ENCODE results near the gene TRIM44.

TRIM44 gene

DNA sequence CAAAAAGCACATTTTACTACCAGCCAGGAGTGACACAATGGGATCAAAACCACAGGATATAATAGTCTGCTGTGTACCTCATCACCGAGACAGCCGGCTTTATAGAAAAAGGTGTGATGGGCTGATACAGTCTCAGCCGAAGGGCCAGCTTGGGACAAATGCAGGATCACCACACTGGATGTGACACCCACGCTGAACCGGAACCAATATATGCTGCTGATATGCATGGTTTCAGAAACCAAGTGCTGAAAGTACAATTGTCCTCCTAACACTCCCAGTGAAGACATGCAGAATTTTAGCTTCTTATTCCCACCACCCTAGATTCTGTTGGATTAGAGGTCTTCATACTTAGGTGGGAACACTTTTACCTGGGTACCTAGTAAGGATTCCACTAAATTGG lies 184.3 kb downstream of the TRIM44 start:
- H3K4me3 ChIP-seq (ENCODE audit: low read length): no peak overlapping the region
- no peak for DNase-seq (ENCODE audit: low read depth)
- TF ChIP-seq CTCF (IDR thresholded peaks at IDR 0.05; ENCODE audit: insufficient read depth, low read depth, low read length, missing control alignments): no peak

DNA sequence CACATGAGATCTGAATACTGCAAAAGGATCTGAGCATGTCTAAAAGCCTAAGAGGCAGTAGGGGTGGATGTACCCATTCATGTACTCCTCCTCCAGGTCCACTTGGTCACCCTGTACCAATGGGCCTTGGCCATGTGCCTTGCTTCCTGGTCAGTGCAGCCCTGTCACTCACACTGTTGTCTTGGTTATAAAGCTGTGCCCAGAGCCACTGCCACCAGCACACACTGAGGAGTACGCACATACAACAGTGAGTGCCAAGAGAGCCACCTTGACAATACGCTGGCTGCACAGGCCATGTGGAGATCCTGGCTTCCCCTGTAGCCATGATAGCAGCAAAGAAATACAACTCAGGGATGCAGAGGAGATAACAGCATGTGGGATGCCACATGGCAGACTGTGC lies 184.9 kb downstream of the TRIM44 start:
- no peak for DNase-seq (ENCODE audit: low read depth)
- H3K4me3 ChIP-seq (ENCODE audit: low read length): no peak overlapping the region
- no peak for TF ChIP-seq CTCF (IDR thresholded peaks at IDR 0.05; ENCODE audit: insufficient read depth, low read depth, low read length, missing control alignments)

GRCh38 chr11:35848616-35849015 lies 186.0 kb downstream of the TRIM44 start:
- no peak for TF ChIP-seq CTCF (IDR thresholded peaks at IDR 0.05; ENCODE audit: insufficient read depth, low read depth, low read length, missing control alignments)
- no peak overlapping the region for H3K4me3 ChIP-seq (ENCODE audit: low read length)
- DNase-seq (ENCODE audit: low read depth): no peak

GRCh38 chr11:35850191-35850590 lies 187.6 kb downstream of the TRIM44 start:
- no peak for TF ChIP-seq CTCF (IDR thresholded peaks at IDR 0.05; ENCODE audit: insufficient read depth, low read depth, low read length, missing control alignments)
- no peak overlapping the region for H3K4me3 ChIP-seq (ENCODE audit: low read length)
- no peak for DNase-seq (ENCODE audit: low read depth)

GRCh38 chr11:35851342-35851741 lies 188.8 kb downstream of the TRIM44 start:
- DNase-seq (ENCODE audit: low read depth): no peak
- no peak for TF ChIP-seq CTCF (IDR thresholded peaks at IDR 0.05; ENCODE audit: insufficient read depth, low read depth, low read length, missing control alignments)

DNA sequence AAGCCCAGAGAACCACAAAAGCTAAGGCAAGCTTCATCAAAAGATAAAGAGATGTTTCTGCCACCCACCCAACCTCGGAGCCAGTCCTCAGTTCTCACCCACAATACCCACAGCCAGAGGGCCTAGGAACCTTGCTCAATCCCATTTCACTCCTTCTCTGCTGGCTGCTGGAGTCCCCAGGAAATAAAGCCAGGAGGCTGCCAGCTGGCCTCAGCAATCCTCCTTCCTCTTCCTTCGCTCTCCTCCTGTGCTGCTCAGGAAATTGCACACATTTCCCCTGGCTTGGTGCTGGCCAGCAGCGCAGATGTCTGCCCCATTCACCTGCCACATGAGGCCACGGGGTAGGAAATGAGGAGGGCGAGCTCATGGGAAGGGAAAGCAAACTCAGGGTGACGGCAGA lies 189.5 kb downstream of the TRIM44 start:
- no peak for DNase-seq (ENCODE audit: low read depth)
- H3K4me3 ChIP-seq (ENCODE audit: low read length): no peak overlapping the region
- no peak for TF ChIP-seq CTCF (IDR thresholded peaks at IDR 0.05; ENCODE audit: insufficient read depth, low read depth, low read length, missing control alignments)

More at GRCh38 chr11:35851342-35851741, 188.8 kb downstream of the TRIM44 start:
- no peak overlapping the region for H3K4me3 ChIP-seq (ENCODE audit: low read length)

GRCh38 chr11:35853971-35854370 lies 191.4 kb downstream of the TRIM44 start:
- no peak for DNase-seq (ENCODE audit: low read depth)
- no peak for TF ChIP-seq CTCF (IDR thresholded peaks at IDR 0.05; ENCODE audit: insufficient read depth, low read depth, low read length, missing control alignments)
- H3K4me3 ChIP-seq (ENCODE audit: low read length): no peak overlapping the region
